Right cardiac atrium (tissue), 5 donors: ENCODE data around the gene PDE11A. TPM values are rescaled to one million over a fixed set of nuclear protein-coding genes. Genes with fewer than 3 reads are reported as not detected.

Experiments used
- ATAC-seq, 2 donors: fragments of 200-7000 bp; cut with Tn5 transposase; one replicate each; pipeline versions ENCODE4 v1.8.0 to v1.9.1; 2020; ENCODE audit warnings: moderate library complexity in 2 of 2, mild to moderate bottlenecking in 1 of 2
- DNase-seq, 3 donors: peaks; one replicate each; pipeline ENCODE4 v3.0.0-alpha.2; 2020
- H3K27ac ChIP-seq: one replicate; pipeline ENCODE4 v1.5.1; 2013; ENCODE audit warnings: mild to moderate bottlenecking, low read length, control low read depth, moderate library complexity
- H3K27me3 ChIP-seq: one replicate; pipeline ENCODE4 v1.6.1; 2013; ENCODE audit not compliant: control insufficient read depth, insufficient read depth
- H3K4me1 ChIP-seq: one replicate; pipeline ENCODE4 v1.6.1; 2013; ENCODE audit warnings: low read length; ENCODE audit not compliant: control insufficient read depth, insufficient read depth
- H3K4me3 ChIP-seq: one replicate; pipeline ENCODE4 v1.5.1; 2013; ENCODE audit warnings: low read length, control low read depth
- H3K9me3 ChIP-seq: one replicate; pipeline ENCODE4 v1.6.1; 2013; ENCODE audit warnings: low read length; ENCODE audit not compliant: control insufficient read depth
- WGBS: extraction: QIAGEN DNeasy Blood & Tissue Kit; methylation state at CpG from one replicate; pipeline ENCODE4 v1.1.7; 2013; 5-methylcytosine and 5-hydroxymethylcytosine counted together
- intact Hi-C, 4 donors: fragments of 100-400 bp; cut with DNase I; formaldehyde crosslinking; loops; one replicate each; pipeline versions ENCODE4 v1.11.0 to v1.14.0; 2022 to 2023
- polyA plus RNA-seq: library from polyadenylated mRNA; stranded (reverse); fragments of 200-250 nt; gene quantifications from one replicate; pipeline ENCODE4 v1.2.3, GENCODE V29; 2013
- total RNA-seq, 4 donors: library from RNA; stranded (reverse); fragmentation: NEBNext Ultra II Directional; extraction: Animal tissue kit (Norgen Biotek cat#: 25700); gene quantifications; one replicate each; pipeline ENCODE4 v1.2.1, GENCODE V29; 2021
- donor health status: healthy with polysubstance abuse.
- donor health status: DM: no; HTN: yes; CAD: no.
- donor health status: DM: no; HTN: no; CAD: no.
- donor health status: DM: no; HTN: yes; CAD: no; lungs with severe emphysema.
- donor health status: DM: yes; HTN: yes; CAD: no.

Gene PDE11A
- total and polyA plus RNA-seq, 5 donors = 0.08 to 0.63 (median 0.18) TPM

- no peaks in the 10 kb centered on the region for H3K9me3 ChIP-seq
- H3K27me3 ChIP-seq = no peaks in the 10 kb centered on the region
- ATAC-seq (no peak), DNase-seq (no peak)
- WGBS = 51% methylated on average over 4 of the region's 4 CpGs
- no peak overlapping the region for H3K27ac ChIP-seq
- peaks cover 2% of the 10 kb centered on the region for H3K4me1 ChIP-seq
- no peak overlapping the region for H3K4me3 ChIP-seq
- intact Hi-C loops = no loop called here
Measured at GRCh38 chr2:177894546-177894945, 178.0 kb downstream of the PDE11A start.

DNA sequence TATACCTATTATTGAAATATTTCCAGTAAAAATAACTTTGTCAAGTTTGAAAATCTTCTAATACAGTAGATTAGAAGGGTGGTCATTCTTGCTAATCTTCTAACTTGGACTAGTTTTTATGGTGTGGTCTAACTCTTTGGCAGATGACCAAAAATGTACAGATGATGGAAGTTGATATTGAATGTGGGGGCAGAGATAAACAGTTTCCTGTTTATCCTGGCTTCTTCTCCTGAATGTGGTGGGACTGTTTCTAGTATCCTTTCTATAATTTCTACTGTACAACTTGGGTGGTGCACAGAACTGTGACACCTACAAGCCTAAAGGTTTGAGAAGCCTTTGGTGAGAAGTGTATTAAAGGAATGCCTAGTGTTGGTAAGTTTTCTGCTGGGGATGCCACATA, 178.7 kb downstream of the PDE11A start:
- Histone ChIP-seq H3K27ac (no peak overlapping the region), H3K9me3 (no peaks in the 10 kb centered on the region), H3K4me1 (peaks cover 2% of the 10 kb centered on the region), H3K27me3 (no peaks in the 10 kb centered on the region), H3K4me3 (no peak overlapping the region)
- intact Hi-C loops = no loop called here
- ATAC-seq (no peak), DNase-seq (no peak)

- 95% methylated on average over 1 of the region's 1 CpG for WGBS
- no peak overlapping the region for H3K27ac ChIP-seq
- DNase-seq = no peak
- H3K27me3 ChIP-seq = no peaks in the 10 kb centered on the region
- ATAC-seq = no peak
- intact Hi-C loops = no loop called here
- no peaks in the 10 kb centered on the region for H3K9me3 ChIP-seq
- peaks cover 2% of the 10 kb centered on the region for H3K4me1 ChIP-seq
- H3K4me3 ChIP-seq = no peak overlapping the region
Measured at GRCh38 chr2:177891533-177891932, 181.0 kb downstream of the PDE11A start.

DNA sequence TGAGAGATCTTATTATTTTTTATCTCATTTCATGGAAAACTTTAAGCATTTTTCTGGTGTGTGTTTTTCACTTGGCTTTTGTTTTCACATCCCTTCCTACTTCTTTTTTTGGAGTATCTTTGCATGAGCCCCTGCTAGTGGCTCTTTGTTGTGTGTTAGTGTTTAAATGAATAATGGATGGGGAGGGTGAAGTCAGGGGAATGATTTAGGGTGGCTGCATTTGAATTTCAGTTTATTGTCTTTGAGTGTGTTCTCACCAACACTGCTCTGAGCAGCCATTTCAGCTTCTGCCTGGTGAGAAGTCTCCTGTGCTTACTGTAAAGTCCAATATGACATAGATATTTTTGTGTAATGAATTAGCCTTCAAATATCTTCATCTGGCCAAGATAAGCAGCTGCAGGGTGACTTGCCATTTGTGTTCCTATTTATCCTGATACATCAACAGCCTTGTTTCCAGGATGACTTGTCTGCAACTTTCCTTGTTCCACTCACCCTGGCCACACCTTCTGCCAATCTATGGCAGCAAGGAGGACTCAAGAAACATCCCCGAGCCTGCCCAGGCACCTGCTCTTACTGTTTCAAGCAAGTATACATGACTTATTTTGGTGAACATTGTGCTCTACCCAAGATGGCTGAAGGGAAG, 182.6 kb downstream of the PDE11A start:
- H3K9me3 ChIP-seq = no peaks in the 10 kb centered on the region
- no peak overlapping the region for H3K4me3 ChIP-seq
- DNase-seq (no peak), ATAC-seq (no peak)
- H3K4me1 ChIP-seq = peaks cover 2% of the 10 kb centered on the region
- H3K27me3 ChIP-seq = no peaks in the 10 kb centered on the region
- intact Hi-C loops = no loop called here
- no peak overlapping the region for H3K27ac ChIP-seq
- WGBS = 75% methylated on average over 1 of the region's 1 CpG

GRCh38 chr2:177888581-177888980, 184.0 kb downstream of the PDE11A start:
- intact Hi-C loops = no loop called here
- no peak overlapping the region for H3K4me3 ChIP-seq
- no peak overlapping the region for H3K27ac ChIP-seq
- H3K4me1 ChIP-seq = peaks cover 2% of the 10 kb centered on the region
- WGBS = 77% methylated on average over 2 of the region's 2 CpGs
- H3K27me3 ChIP-seq = no peaks in the 10 kb centered on the region
- DNase-seq (no peak), ATAC-seq (no peak)
- H3K9me3 ChIP-seq = no peaks in the 10 kb centered on the region

DNA sequence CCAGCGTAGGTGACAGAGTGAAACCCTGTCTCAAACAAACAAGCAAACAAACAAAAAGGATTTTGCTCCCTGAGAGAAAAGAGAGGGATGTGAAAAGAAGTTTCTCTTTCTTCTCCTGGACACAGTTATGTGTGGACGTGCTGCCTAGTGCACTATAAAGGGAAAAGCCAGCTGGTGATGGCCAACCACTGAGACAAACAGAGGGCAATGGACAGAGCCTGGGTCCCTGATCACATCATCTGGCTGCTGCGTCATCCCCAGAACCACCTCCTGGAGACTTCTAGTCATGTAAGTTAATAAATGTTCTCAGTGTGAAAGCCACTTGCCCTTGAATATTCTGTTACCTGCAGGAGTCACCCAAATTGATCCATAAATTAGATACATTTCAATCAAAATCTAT, 184.9 kb downstream of the PDE11A start:
- H3K9me3 ChIP-seq = no peaks in the 10 kb centered on the region
- H3K27me3 ChIP-seq = no peaks in the 10 kb centered on the region
- peaks cover 2% of the 10 kb centered on the region for H3K4me1 ChIP-seq
- no peak overlapping the region for H3K27ac ChIP-seq
- ATAC-seq (no peak), DNase-seq (no peak)
- WGBS = 81% methylated on average over 3 of the region's 3 CpGs
- H3K4me3 ChIP-seq = no peak overlapping the region
- intact Hi-C loops = no loop called here

- Histone ChIP-seq H3K4me1 (peaks cover 2% of the 10 kb centered on the region), H3K4me3 (no peak overlapping the region), H3K27ac (no peak overlapping the region), H3K9me3 (no peaks in the 10 kb centered on the region), H3K27me3 (no peaks in the 10 kb centered on the region)
- intact Hi-C loops = no loop called here
- DNase-seq (no peak), ATAC-seq (no peak)
- WGBS = 66% methylated on average over 1 of the region's 1 CpG
Measured at GRCh38 chr2:177886824-177887223, 185.8 kb downstream of the PDE11A start.

DNA sequence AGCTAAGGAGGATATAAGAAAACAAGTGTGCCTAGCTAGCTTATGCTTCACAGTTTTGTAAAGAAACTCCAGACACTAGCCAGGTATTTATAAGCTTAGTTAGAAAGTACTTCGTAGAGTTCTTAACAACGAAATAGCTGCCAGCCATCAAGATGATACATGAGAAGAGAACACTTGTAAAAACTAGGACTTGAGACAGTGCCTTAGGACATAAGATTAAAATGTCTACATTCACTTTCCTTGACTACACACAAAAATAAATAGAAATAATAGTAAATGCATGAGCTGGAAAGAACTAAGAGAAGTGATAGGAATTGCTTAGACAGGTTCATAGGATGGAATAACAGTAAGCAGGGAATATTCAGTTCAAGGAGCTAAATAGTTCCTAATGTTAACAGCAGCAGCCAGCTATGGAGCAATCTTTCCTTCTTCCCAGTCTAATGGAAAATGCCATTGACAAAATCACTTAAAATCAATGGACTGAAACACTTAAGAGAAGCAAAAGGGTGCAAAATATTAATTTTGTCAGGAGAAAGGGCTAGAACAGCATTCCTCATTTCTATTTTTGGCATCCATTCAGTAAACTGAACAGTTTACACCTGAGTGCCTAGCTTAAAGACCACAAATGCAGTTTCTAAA, 186.6 kb downstream of the PDE11A start:
- Histone ChIP-seq H3K4me3 (no peak overlapping the region), H3K27ac (no peak overlapping the region), H3K9me3 (no peaks in the 10 kb centered on the region), H3K27me3 (no peaks in the 10 kb centered on the region), H3K4me1 (peaks cover 2% of the 10 kb centered on the region)
- ATAC-seq = no peak
- no peak for DNase-seq
- WGBS = 67% methylated on average over 2 of the region's 2 CpGs
- intact Hi-C loops = no loop called here

DNA sequence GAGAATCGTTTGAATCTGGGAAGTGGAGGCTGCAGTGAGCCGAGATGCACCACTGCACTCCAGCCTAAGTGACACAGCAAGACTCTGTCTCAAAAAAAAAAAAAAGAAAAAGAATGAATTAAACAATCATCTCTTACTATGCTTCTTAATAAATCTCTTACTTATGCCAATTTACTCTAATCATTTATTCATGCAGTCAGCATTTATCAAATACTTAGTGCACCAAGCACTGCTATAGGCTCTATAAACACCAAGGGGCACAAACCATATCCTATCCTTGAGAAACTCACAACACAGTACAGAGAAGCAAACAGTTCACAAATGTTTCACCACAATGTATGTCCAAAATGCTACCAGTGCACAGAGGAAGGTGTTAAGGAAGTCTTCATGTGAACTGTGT, 189.4 kb downstream of the PDE11A start:
- Histone ChIP-seq H3K27me3 (no peaks in the 10 kb centered on the region), H3K27ac (no peak overlapping the region), H3K9me3 (no peaks in the 10 kb centered on the region), H3K4me3 (no peak overlapping the region), H3K4me1 (no peaks in the 10 kb centered on the region)
- 77% methylated on average over 2 of the region's 2 CpGs for WGBS
- no peak for ATAC-seq
- DNase-seq = no peak
- intact Hi-C loops = no loop called here

DNA sequence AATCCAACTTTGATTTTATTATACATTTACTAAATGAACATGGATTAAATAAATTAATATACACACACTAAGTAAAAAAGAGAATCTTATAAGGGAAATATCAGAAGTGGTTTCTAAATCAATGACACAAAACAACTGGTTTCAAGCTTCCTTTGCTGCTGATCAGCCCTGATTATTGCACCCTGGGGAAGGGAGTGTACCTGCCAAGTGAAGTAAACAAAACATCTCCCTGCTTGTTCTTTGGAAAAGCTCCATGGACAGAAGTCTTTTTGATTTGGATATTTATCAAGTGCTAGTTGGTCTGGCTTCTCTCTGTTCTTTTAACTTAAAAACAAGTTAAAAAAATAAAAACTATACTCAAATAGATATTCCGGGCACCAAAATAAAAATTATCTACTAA, 190.1 kb downstream of the PDE11A start:
- H3K4me1 ChIP-seq = no peaks in the 10 kb centered on the region
- 54% methylated on average over 1 of the region's 1 CpG for WGBS
- no peak overlapping the region for H3K27ac ChIP-seq
- no peaks in the 10 kb centered on the region for H3K9me3 ChIP-seq
- ATAC-seq (peak in 1 of 2 donors; percentile 42), DNase-seq (no peak)
- no peaks in the 10 kb centered on the region for H3K27me3 ChIP-seq
- intact Hi-C loops = no loop called here
- no peak overlapping the region for H3K4me3 ChIP-seq

DNA sequence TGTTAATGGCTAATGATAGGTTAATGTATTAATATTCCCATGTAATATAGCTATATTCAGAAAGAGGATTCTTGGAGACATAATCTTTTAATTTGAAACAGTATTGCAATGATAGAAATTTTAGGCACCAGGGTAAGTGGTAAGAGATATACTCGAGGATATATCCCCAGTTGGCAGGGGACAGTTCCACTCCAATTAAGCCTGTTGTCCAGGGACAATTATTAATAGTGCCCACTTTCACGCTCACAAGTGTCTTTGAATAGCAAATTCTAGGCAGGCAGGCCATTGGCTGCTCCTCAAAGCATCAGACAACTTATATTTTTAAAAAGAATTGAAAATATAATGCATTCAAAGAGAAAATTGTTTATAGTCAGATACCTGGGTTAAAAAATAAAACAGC, 190.7 kb downstream of the PDE11A start:
- ATAC-seq = peak in 1 of 2 donors; percentile 83
- H3K27ac ChIP-seq = no peak overlapping the region

More for the DNA sequence above, 190.7 kb downstream of the PDE11A start:
- intact Hi-C loops = no loop called here
- Histone ChIP-seq H3K27me3 (no peaks in the 10 kb centered on the region), H3K4me3 (no peak overlapping the region), H3K9me3 (no peaks in the 10 kb centered on the region), H3K4me1 (no peaks in the 10 kb centered on the region)
- no peak for DNase-seq
- WGBS = 59% methylated on average over 2 of the region's 2 CpGs
